Fibroblast of villous mesenchyme (primary cell): Measurements from ENCODE around the gene FOXN3. TPM values are rescaled to one million over a fixed set of nuclear protein-coding genes. Genes with fewer than 3 reads are reported as not detected.

Experiments
- DNase-seq: peaks from one replicate; pipeline ENCODE4 v3.0.0-alpha.2; 2010; ENCODE audit warnings: low read depth
- H3K4me3 ChIP-seq: 2 replicates; pipeline ENCODE4 v1.5.1; 2011; ENCODE audit warnings: low read depth, mild to moderate bottlenecking, low read length
- total RNA-seq: library from RNA; depleted of rRNA; stranded (reverse); fragments of >200 nt; gene quantifications from 2 replicates; pipeline ENCODE4 v1.2.3, GENCODE V29; 2012
- TF ChIP-seq, protein P1 (sequence below): IDR thresholded peaks from 2 replicates; pipeline ENCODE4 v1.5.1; 2012; ENCODE audit warnings: low read depth, mild to moderate bottlenecking, low read length; ENCODE audit not compliant: insufficient read depth

Gene FOXN3
- total RNA-seq, 1 donor, result 33.2 TPM

DNA sequence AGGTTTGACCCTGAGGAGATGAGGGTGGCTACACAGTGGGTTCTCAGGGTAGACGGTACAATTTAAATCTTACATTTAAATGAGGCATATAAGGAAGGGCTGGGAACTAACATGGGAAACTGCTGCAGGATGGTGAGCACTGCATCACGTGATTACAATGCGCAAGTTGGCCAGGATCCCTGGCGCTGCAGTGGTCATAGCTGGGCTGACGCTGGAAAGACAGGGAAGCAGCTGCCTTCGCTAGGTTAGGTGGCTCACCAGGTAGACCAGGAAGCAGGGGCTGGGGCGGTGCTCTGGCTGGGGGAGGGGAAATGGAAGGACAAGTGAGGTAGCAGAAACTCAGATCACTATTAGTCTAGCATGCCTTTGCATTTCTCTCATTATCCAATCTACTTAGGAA is 149.9 kb downstream of the FOXN3 start:
- H3K4me3 ChIP-seq, result no peak overlapping the region
- TF ChIP-seq, protein P1, sequence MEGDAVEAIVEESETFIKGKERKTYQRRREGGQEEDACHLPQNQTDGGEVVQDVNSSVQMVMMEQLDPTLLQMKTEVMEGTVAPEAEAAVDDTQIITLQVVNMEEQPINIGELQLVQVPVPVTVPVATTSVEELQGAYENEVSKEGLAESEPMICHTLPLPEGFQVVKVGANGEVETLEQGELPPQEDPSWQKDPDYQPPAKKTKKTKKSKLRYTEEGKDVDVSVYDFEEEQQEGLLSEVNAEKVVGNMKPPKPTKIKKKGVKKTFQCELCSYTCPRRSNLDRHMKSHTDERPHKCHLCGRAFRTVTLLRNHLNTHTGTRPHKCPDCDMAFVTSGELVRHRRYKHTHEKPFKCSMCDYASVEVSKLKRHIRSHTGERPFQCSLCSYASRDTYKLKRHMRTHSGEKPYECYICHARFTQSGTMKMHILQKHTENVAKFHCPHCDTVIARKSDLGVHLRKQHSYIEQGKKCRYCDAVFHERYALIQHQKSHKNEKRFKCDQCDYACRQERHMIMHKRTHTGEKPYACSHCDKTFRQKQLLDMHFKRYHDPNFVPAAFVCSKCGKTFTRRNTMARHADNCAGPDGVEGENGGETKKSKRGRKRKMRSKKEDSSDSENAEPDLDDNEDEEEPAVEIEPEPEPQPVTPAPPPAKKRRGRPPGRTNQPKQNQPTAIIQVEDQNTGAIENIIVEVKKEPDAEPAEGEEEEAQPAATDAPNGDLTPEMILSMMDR, result no peak
- no peak for DNase-seq

DNA sequence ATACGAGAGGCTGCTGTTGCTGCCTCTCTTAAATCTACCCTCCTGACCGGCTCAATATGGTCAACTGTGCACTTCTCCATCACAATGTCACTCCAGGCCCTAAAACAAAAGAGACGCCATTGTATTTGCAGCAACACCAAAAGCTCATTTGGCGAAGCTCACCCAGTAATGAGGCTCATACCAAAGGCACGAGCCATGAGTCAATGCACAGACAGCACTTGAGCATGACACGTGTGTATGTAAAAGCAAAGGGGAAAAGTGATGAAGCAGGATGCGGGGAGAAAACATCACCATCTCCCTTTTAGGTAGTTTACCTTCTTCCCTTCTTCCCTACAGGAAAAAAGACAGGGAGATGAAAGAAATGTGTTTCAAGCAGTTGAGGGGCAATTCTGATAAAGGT is 150.3 kb downstream of the FOXN3 start:
- TF ChIP-seq, protein P1, result no peak
- no peak overlapping the region for H3K4me3 ChIP-seq

DNA sequence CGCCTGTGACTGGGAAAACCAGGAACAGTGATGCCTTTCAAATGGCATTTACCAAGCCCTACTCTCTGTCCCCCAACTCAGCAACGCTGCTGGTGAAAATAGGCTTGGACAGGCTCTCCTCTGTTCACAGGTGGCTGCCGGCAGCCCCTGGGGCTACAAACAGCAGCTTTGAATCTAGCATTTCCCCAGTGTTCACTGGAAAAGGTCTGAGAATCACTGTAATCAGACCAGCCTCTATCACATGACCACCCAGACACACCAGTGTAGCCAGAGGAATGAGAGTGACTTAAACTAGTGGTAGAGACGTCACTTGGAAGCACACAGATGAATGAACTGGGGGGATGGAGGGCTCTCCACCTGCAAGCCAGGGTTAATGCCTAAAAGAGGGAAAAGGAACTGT is 151.8 kb downstream of the FOXN3 start:
- DNase-seq, result no peak
- no peak overlapping the region for H3K4me3 ChIP-seq
- TF ChIP-seq, protein P1, result no peak

More for the DNA sequence above, 150.3 kb downstream of the FOXN3 start:
- DNase-seq, result no peak

- TF ChIP-seq, protein P1, result no peak
- DNase-seq, result no peak
- H3K4me3 ChIP-seq, result no peak overlapping the region
These were observed 152.7 kb downstream of the FOXN3 start for GRCh38 chr14:89264196-89264800.

GRCh38 chr14:89262041-89262440 is 155.0 kb downstream of the FOXN3 start:
- DNase-seq, result no peak
- no peak overlapping the region for H3K4me3 ChIP-seq
- TF ChIP-seq, protein P1, result no peak

- no peak for DNase-seq
- H3K4me3 ChIP-seq, result no peak overlapping the region
- TF ChIP-seq, protein P1, result no peak
These were observed 156.1 kb downstream of the FOXN3 start for GRCh38 chr14:89260898-89261297.
